CD4-positive, alpha-beta T cell treated with Interleukin-10 for 1 hour (primary cell): ENCODE data around the gene GNS.
"Not testable (repeated sequence)": the region's sequence is repeated elsewhere in the genome, so short reads cannot be mapped to it uniquely, and the experiment has no call there.

Source experiments
- DNase-seq: peaks from one replicate; pipeline ENCODE4 v3.0.0-alpha.2; 2020

GNS gene

DNA sequence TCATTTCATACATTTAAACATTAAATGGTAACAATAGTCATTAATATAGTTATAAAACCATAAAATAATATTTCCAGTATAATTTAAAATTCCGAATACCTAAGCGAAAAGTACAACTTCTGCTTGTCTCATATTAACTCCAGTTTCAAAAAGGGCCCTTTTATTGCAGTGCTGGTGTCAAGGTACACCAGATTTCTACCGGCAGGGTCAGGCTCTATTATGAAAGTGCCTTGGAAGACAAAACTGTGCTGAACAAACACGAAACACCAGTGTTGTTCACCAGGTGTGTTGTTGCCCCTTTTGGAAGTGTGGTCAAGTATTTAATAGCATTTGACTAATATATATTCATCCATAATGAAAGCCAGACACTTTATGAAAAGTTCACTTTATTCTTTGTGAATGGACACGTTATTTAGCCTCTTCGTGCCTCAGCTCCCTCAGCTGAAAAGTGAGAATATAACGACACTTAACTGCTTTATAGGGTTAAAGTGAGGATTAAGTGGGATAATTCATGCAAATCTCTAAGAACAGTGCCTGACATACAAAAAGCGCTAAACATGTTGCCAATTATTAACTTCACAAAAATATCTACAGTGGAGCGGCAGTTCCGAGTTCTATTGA is 20.3 kb upstream of the GNS start:
- no peak for DNase-seq

- DNase-seq = not testable (repeated sequence)
These were observed 16.0 kb upstream of the GNS start for GRCh38 chr12:64775147-64775736.

DNA sequence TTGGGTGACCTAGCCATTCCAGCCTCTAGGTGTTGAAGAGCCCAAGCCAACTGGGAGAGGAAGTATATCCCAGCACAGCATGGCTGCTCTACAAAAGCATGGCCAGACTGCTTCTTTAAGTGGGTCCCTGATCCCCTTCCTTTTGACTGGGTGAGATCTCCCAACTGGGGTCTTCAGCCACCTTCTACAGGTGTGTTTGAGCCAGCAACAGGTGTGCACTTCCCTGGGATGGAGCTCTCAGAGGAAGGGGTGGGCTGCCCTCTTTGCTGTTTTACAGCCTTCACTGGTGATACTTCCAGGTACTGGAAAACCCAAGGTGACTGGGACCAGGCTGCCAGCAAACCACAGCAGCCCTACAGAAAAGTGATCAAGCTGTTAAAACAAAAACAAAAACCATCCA is 14.2 kb upstream of the GNS start:
- no peak for DNase-seq

- no peak for DNase-seq
These were observed 8.3 kb upstream of the GNS start for GRCh38 chr12:64767495-64767894.

- DNase-seq = peak; percentile 34
These were observed 1.8 kb upstream of the GNS start for GRCh38 chr12:64760808-64761573.

- no peak for DNase-seq
These were observed 1.4 kb downstream of the GNS start for GRCh38 chr12:64757771-64758170.

DNA sequence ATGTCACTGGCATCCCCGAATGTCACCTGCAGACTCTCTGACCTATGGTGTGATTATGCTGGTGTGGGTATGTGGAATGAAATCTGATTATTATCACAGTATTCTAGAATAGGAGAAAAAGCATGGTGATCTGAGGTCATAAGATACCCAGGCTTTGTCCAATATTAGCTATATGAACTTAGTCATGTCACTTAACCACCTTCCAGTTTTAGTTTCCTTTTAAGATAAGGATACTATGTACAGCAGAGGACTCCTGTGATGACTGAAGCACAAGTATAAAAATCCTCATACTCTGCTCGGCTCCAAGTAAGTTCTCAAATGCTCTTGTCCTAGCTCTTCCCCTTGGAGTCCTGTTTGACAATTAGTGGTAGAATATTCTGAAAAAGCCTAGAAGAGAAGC is 2.8 kb downstream of the GNS start:
- no peak for DNase-seq

- DNase-seq = no peak
These were observed 5.8 kb downstream of the GNS start for GRCh38 chr12:64753427-64753826.

- DNase-seq = no peak
These were observed 6.4 kb downstream of the GNS start for GRCh38 chr12:64752833-64753238.

- DNase-seq = no peak
These were observed 7.2 kb downstream of the GNS start for GRCh38 chr12:64752032-64752431.

- DNase-seq = no peak
These were observed 9.6 kb downstream of the GNS start for GRCh38 chr12:64749461-64750200.

- no peak for DNase-seq
These were observed 11.5 kb downstream of the GNS start for GRCh38 chr12:64747695-64748094.

DNA sequence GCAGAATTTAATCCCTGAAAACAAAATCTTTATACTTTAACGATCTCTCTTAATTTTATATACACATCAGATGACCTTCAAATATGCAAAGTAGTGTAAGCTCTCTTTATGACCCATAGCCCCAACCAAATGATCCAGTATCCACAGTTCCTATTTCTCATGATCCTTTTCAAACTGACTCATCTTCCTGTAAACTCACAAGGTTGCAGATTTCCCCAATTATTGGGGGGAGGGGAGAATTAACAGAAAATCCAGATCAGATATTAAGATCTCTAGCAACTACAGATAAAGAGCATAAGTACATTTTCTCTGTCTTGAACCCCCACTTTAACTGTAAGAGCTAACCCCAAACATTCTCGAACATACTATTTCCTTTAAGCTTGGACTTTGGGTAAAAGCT is 12.5 kb downstream of the GNS start:
- DNase-seq = no peak

GRCh38 chr12:64745980-64746379 is 13.2 kb downstream of the GNS start:
- DNase-seq = no peak

- no peak for DNase-seq
These were observed 13.9 kb downstream of the GNS start for GRCh38 chr12:64745259-64745807.

DNA sequence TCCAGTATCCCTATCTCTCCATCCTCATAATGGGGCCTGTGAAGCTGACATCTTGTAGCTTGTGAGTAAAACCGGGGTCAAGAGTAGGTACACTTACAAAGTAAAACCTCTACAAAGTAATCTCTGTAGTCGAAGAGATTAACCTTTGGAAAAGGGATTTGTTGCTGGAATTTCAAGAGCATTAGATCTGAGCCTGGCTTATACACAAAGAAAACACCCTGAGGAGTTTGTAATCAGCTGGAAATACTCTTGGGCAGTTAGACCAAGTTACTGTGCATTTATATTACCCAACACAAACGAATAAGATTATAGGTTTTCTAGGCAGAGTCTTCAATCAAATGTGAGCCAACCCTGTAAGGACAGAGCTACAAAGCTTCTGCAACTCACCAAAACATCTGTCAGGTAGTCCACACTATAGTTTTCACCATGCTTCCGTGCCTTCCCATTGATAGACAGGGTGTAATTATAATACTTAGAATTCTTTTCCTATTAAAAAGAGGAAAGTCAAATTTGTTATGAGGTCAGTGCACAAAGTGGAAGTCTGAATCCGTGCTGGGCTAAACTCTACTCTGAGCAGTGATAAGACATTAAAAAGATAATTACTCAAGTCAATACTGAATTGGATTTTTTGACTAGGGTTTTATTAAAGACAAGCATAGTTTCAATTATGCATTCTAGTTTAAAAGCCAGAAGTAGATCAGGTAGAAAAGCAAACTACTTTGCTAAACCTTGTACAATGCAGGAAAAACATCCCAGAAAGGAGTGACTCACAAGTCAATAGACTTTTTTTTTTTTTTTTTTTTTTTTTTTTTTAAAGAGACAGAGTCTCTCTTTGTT is 14.6 kb downstream of the GNS start:
- no peak for DNase-seq

DNA sequence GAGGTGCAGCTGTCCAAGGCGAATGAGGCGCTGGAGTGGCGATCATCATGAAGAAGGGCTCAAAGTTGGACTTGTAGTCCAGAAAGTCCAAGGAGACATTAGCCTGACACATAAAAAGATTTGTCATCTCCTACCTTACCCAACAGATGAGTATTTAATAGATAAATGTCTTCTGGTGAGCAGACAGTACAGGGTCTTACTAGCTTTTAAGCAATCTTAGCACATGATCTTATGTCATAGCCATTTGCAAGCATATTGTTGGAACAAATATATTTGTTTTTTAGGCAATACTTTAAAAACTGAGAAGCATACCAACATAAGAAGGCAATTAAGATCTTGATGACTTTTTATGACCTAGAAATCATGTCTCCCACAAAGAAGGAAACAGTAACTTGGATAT is 16.0 kb downstream of the GNS start:
- no peak for DNase-seq

- DNase-seq = no peak
These were observed 16.8 kb downstream of the GNS start for GRCh38 chr12:64742416-64742815.

DNA sequence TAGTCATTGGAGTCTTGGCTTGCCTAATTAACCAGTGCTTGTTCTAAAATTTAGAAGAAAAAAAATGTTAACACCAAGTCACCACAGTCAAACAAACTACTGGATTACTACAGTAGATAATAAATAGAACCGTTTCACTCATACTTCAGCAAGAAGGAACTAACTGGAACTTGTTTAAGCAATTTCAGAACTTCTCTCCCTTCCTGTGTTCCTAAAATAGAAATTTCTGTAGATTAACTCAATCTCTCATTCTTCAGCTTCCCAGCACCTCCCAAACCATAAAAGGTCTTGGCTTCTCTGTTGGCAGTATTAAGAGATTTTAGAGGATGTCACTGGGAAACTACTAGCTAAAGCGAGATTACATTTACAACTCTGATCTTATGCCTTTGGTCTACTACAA is 18.6 kb downstream of the GNS start:
- no peak for DNase-seq

- no peak for DNase-seq
These were observed 19.4 kb downstream of the GNS start for GRCh38 chr12:64739778-64740177.

- DNase-seq = peak; percentile 38
These were observed 21.7 kb downstream of the GNS start for GRCh38 chr12:64737539-64737938.

- no peak for DNase-seq
These were observed 22.4 kb downstream of the GNS start for GRCh38 chr12:64736771-64737170.
